T-helper 1 cell treated with Interleukin-12 subunit alpha and Interleukin-12 subunit beta and Interleukin-4 antibody, amounts not matched to agents 30 ng/mL and 1 ng/mL, for 36 hours (primary cell): Measurements from ENCODE around the gene RTN3. TPM values are rescaled to one million over a fixed set of nuclear protein-coding genes. Genes with fewer than 3 reads are reported as not detected.
"Not testable (repeated sequence)": the region's sequence is repeated elsewhere in the genome, so short reads cannot be mapped to it uniquely, and the experiment has no call there.

Source experiments
- intact Hi-C: fragments of 100-400 bp; cut with micrococcal nuclease; formaldehyde crosslinking; loops from one replicate; pipeline ENCODE4 v1.15.1; 2024
- total RNA-seq: library from RNA; stranded (reverse); gene quantifications from 2 replicates; pipeline ENCODE4 v1.2.3, GENCODE V29; 2022

The RTN3 gene
- total RNA-seq, 1 donor from 2014 or later, result 63.9 TPM

DNA sequence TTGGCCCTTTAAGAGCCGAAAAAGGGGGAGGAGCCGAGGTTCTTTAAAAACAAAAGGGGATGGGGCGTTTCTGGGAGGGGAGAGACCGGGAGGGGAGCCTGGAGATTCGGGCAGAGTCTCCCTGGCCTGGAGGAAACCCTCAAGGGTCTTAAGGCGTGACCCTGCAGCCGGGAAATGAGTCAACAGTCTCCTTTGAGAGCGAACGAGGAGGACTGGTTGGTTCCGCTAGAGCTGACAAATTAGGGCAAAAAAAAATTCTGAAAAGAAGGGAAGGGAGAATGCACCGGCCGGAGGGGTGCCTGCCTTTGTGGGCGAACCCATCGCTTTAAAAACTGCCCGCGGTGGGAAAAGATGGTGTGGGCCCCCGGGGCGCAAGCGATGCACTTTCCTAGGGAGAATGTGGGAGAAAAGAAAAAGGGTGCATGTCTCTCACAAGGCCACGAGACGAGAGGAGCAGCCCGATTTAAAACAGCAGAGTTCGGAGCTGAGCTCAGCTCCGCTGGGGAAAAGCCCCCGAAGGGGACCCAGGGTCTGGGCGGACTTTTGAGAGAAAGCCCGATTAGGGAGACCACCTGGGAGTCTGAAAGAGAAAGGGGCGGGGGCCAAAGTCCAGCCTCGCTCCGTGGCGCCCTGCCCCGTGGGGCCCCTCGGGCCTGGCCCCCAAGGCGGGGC, 86.4 kb downstream of the RTN3 start:
- intact Hi-C loops, result loop anchor here (1.0 to 5.0 kb wide), 8 partner anchors 46 to 885 kb away; partner anchors contain the start of genes COX8A, OTUB1, RTN3 and SLC3A2

DNA sequence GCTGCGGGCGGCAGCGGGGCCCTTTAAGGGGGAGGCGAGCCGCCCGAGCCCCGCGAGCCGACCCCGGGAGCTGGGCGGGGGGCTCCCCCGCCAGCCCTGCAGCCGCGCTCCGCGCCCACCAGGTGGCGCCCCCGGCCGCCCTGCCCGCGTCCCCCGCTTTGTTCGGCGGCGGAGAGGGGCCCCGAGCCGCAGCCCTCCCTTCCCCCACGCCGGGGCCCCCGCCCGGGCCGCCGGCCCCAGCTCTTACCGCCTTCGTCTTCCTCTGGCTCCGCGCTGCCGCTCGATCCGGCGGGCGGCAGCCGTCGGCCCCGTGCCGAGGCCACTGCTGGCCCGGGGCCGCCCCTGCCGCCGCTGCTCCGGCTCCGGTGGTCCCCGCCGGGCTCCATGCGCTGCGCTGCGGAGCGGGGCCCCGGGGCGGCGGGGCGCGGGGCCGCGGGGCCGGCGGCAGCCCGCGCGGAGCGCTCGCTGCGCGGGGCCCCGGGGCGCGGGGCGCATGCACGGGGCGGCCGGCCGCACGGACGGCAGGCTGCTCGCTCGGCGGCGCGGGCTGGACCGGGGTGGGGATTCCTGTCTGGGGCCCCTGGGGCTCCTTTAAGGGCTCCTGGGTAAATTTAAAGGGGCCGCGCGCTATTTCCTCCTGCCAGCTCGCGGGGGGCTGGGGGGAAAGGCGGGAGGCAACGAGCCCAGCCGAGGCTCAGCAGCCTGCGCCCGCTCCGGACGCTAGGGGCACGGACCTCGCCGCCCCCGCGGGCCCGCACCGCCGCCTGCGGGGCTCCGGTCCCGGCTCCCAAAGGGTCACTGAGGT, 87.1 kb downstream of the RTN3 start, which contains the start of gene ZFTA:
ZFTA (minus strand) TSS at position 539 of the 805 bp plus-strand sequence; CDS start at position 386, 153 bp downstream.
- intact Hi-C loops, result loop anchor here (5.0 kb wide), 3 partner anchors 86 to 886 kb away; partner anchors contain the start of genes OTUB1, RTN3 and SLC3A2

DNA sequence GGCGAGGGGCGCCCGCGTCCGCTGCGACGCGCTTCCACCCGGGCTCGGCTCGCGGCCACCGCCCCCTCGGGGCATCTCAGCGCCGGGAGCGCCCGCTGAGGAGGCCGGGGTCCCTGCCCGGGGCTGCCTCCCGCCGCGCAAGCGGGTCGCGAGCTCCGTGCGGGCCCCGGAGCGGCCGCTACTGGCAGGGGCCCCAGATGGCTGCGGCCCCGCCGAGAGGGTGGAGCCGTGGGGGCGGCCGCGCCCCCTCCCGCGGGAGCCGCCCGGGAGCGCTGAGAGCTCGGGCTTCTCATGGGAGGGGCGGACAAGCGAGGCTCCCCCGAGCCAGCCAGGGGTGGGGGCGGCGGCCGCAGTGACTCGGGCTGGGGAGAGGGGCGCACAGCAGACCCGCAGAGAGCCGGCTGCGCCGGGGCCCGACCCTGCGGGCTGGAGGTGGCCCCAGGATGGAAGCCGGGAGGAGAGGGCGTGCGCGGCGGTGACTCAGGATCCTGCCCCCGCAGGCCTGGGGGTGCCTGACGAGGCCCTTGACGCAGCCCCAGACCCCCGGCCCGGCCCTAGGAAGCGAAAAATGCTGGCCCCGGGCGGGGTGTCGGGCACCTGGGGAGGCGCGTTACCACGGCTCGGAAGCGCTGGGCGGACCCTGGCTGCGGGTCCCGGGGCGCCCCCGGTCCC, 87.9 kb downstream of the RTN3 start:
- intact Hi-C loops, result loop anchor here (5.0 kb wide), 3 partner anchors 87 to 887 kb away; partner anchors contain the start of genes OTUB1, RTN3 and SLC3A2

DNA sequence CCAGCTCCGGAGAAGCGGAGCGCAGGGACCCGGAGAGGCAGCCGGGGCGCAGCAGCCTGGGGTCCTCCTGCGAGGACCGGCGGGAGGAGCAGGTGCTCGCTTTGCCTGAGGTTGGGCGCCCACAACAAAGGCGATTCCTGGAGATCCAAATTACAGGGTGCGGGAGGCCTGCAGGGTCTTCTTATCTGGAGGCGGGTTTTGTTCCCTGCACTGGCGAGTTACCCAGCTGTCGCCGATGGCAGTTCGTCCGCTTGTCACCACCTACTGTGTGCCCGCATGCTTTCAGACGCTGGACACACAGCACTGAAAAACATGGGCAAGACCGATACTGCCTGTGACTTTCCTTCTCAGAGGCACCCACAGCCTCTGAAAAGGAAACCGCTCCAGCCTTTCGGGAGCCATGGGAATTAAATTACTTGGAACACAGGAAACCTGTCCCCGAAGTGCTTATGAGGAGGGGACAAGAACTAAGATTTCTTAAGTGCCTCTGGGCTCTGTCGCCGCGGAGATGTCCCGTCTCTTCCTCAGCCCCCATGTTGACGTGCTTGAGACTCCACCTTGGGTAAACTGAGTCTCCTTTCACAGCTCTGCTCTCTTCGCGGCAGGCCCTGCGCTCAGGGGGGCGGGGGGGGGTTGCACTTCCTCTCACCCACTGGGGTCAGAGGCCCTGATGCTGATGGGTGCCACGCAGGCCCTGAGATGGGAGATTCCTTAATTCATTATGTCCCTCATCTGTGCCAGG, 88.6 kb downstream of the RTN3 start:
- intact Hi-C loops, result loop anchor here (5.0 kb wide), 3 partner anchors 88 to 888 kb away; partner anchors contain the start of genes OTUB1, RTN3 and SLC3A2

DNA sequence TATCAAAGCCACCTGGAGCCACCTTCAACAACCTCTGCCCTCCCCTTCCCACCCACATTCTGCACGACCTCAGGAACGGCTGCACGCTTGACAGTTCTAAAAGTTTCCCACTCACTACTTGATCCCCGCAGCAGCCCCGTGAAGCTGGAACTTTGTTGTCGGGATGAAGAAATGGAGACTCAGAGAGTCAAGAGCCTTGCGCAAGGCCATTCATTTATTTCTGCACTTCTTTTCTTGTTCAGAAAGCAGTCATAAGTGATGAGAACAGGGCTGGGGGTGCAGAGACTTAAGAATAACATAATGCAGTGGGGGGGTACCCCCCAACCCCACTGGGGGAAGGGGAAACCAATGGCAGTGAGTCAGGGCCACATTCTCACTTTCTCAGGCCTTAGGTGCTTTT, 89.5 kb downstream of the RTN3 start:
- intact Hi-C loops, result no loop called here

DNA sequence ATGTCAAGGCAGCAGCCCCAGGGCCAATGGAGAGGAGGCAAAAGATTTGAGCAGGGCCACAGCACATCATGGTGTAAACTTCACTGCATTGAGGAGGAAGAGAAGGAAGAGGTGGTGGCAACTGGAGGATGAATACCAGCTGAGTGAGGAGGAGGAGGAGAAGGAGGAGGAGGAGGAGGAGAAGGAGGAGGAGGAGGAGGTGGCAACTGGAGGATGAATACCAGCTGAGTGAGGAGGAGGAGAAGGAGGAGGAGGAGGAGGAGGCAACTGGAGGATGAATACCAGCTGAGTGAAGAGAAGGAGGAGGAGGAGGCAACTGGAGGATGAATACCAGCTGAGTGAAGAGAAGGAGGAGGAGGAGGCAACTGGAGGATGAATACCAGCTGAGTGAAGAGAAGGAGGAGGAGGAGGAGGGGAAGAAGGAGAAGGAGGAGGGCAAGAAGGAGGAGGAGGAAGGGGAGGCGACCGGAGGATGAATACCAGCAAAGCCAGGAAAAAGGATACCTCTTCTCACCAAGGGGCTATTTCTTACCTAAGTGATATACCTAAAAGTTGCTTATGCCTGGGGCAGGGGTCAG, 90.5 kb downstream of the RTN3 start:
- intact Hi-C loops, result not testable (repeated sequence)

DNA sequence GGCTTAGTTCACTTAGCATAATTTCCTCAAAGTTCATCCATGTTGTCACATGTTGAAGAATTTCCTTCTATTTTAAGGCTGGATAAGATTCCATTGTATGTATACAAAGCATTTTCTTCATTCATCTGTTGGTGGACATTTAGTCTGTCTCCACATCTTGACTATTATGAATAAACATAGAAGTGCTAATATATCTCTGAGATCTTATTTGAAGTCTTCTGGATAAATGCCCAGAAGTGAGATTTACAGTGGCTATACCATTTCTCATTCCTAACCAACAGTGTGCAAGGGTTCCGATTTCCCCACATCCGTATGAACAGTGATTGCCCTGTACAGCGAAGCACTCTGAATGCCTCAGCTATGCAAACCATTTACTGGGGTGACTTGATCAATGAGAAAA, 93.9 kb downstream of the RTN3 start:
- intact Hi-C loops, result no loop called here

DNA sequence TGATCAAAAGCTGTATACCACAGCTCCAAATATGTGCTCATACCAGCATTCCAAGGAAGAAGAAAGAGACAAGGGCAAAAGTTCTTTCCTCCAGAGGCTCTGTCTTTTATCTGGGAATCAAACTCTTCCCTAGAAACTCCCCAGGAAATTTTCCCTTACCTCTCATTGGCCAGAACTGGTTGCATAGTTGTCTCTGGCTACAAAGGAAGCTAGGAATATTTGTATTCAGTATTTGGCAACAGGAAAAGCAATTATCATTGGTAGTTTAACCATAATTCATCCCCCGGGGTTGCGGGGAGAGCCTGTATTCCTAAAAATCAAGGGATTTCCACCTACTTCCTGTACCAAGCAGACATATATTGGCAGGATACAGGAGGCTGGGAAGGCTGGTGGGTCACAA, 97.7 kb downstream of the RTN3 start:
- intact Hi-C loops, result no loop called here

DNA sequence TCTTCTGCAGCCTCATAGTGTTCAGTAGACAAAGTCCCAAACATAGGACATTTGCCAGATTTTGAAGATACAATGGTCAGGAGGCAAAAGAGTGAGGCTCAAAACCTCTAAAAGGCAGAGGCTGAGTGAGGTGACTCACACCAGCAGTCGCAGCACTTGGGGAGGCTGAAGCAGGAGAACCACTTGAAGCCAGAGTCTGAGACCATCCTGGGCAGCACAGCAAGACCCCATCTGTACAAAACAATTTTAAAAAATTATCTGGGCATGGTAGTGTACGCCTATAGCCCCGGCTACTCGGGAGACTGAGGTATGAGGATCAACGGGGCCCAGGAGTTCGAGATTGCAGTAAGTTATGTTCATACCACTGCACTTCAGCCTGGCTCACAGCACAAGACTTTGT, 101.4 kb downstream of the RTN3 start:
- intact Hi-C loops, result no loop called here

DNA sequence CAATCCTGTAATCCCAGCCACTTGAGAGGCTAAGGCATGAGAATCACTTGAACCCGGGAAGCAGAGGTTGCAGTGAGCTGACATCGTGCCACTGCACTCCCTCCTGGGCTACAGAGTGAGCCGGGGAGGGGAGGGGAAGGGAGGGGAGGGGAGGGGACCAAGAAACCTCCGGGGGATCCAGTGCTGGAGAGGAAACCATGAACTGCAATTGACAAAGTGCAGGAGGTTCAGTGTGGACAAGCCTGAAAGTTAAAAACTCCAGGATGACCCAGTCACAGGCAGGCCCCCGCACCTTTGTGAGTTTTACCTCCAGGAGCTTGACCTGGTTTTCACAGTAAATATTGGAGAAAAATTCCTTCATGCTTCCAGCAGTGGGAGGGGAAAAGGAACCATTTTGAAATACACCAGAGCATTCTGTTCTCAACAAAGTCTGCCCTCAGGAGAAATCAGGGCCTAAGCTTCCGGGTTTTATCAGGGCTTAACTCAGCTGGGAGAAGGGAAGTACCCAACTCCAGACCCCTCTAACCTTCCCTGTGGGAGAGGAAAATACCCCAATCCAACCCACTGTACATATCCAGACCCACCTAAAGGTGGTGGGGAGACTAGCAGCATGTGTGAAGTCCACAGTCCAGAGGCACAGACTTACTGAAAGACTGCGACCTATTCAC, 102.8 kb downstream of the RTN3 start:
- intact Hi-C loops, result no loop called here

DNA sequence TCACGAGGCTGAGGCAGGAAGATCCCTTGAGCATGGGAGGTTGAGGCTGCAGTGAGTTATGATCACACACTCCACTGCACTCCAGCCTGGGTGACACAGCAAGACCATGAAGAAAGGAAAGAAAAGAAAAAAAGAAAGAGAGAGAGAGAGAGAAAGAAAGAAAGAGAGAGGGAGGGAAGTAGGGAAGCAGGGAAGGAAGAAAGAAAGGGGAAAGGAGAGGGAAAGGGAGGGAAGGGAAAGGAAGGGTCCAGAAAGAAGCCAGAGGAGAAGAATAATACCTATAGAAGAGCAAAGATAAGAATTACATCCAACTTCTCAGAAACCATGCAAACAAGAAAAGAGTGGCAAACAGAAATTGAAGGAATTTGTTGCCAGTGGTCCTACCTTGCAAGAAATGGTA, 104.5 kb downstream of the RTN3 start:
- intact Hi-C loops, result no loop called here

DNA sequence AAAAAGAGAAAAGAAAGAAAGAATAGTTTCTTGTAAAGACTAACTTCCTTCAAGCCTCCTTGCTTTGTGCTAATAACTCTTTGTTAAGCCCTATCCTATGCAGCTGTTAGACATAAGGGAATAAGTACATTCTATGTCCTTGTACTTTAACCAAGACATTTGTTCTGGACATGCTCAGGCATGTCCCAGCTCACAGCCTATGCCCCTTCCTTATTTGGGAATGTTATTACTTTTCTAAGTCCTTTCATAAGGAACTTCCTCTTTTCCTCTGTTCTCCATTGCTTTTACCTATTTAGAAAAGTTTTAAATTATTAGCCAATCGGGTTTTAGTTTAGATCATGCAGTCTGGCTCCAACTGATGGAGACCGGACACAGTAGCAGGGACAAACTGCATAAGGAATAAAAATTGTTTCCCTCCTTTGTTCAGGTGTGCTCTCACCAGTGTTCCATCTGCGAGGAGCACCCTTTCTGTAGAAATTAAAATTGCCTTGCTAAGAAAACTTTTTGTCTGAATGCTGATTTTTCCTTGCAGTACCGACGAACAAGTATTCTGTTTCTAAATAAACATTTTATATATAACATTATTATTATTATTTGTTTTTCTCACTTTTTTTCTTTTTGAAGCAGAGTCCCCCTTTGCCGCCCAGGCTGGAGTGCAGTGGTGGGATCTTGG, 110.3 kb downstream of the RTN3 start:
- intact Hi-C loops, result no loop called here

DNA sequence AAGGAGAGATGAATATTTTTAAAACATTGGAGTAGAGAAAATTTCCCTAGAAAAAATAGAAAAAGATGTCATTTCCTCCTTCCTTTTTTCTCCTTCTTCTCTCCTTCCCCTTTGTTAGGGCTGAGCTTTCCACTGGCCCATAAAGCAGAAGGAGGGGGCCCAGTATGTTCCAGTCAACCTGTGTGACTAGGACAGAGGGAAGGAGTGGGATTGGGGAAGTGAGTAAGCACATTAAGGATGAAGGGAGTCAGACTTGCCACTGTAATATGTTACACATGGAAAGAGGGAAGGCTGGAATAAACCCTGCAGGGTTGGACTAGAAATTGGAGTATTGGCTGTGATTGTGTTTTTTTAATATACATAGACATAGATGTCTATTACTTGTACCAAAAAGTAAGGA, 111.9 kb downstream of the RTN3 start:
- intact Hi-C loops, result no loop called here

DNA sequence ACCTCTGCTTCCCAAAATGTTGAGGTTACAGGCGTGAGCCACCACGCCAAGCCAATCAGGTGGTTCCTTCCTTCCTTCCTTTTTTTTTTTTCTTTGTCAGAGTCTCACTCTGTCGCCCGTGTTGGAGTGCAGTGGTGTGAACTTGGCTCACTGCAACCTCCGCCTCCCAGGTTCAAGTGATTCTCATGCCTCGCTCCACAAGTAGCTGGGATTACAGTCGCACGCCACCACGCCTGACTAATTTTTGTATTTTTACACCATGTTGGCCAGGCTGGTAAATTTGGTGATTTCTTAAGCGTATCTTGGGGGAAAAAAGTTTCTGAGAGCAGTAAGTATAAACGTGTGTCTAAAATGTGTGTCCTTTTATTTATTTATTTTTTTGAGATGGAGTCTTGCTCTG, 113.8 kb downstream of the RTN3 start:
- intact Hi-C loops, result no loop called here

DNA sequence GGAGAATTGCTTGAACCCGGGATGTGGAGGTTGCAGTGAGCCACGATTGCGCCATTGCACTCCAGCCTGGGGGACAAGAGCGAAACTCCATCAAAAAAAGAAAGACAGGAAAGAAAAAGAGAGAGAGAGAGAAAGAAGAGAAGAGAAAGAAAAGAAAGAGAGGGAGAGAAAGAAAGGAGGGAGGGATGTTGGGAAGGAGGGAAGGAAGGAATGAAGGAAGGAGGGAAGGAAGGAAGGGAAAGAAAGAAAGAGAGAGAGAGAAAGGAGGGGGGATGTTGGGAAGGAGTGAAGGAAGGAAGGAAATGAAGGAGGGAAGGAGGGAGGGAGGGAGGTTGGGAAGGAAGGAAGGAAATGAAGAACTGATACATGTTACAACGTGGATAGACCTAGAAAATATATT, 119.6 kb downstream of the RTN3 start:
- intact Hi-C loops, result no loop called here

DNA sequence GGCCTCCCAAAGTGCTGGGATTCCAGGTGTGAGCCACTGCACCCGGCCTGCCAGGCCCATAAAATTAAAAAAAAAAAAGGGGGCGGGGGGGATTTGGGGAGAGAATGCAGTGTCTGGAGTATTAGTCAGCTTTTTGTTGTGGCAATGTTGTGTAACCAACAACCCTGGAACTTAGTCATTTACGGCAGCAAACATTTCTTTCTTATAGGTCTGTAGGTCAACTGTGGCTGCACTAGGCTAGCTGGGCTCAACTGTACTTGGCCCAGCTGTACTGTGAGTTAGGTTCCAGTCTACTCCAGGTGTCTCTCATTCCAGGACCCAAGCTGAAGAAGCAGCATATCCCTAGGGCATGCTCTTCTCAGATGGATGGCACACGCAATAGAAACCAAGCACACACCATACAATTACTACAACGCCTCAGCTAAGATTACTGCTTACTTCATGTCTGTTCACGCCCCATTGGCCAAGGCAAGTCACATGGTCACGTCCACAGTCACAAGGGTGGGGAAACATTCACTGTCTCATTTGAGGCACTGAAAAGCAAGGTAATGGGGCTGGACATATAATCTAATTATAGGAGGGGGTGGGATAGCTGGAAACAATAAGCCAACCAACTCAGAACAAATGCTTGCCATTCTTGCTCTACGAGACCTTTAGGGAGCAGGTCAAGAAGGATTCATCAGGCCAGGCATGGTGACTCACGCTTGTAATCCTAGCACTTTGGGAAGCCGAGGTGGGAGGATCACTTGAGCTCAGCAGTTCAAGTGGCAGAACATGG, 121.5 kb downstream of the RTN3 start:
- intact Hi-C loops, result no loop called here

DNA sequence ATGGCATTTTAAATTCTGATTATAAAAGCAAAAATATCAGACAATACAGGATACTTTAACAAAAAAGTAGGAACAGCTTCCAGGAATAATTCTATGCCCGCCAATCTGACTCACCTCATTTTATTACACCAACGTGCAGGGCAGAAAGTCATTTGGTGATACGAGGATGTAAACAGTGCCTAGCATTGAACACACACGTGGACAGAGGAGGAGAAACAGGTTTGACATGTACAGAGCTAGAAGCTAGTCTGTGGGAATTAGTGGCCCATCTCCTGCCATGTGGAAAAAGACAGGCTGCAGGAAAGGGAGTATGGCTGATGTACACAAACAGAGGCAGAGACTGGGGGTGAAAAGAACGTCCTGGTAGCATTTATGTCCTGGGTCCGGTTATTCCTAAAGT, 123.0 kb downstream of the RTN3 start:
- intact Hi-C loops, result no loop called here

DNA sequence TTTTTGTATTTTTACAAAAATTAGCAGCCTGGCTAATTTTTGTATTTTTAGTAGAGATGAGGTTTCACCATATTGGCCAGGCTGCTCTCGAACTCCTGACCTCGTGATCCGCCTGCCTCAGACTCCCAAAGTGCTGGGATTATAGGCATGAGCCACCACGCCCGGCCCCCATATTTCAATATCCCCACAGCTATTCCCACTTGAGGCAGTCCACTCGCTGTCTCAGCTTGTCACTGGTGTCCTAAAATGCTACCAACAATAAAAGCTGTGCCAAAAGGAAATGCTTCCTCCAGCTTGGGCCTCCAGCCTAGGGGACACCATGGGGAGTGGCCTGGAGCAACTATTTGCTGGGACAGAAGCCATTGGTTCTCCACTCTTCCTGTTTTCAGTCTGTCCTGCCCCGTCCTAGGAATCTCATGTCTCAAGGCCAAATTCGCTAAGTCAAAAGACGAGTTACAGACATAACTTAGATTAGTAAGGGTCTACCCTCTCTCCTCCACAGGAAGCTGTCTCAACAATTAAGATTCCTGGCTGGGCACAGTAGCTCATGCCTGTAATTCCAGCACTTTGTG, 124.6 kb downstream of the RTN3 start:
- intact Hi-C loops, result no loop called here
